Ascending aorta (tissue), 2 donors: ENCODE results near the gene VDR. TPM values are rescaled to one million over a fixed set of nuclear protein-coding genes. Genes with fewer than 3 reads are reported as not detected.
A peak's percentile ranks its signal among the peaks of the same experiment; 100 is the strongest.

Experiments
- DNase-seq, 2 donors: peaks; one replicate each; pipeline ENCODE4 v3.0.0-alpha.2; 2019; ENCODE audit warnings: low spot score in 2 of 2
- H3K27ac ChIP-seq, 2 donors: fragments of 200-600 bp; sonication (generic); one replicate each; pipeline ENCODE4 v1.5.1; 2016 to 2017; ENCODE audit warnings: mild to moderate bottlenecking in 1 of 2
- H3K27me3 ChIP-seq: fragments of 200-600 bp; sonication (generic); one replicate; pipeline ENCODE4 v1.5.1; 2017
- H3K36me3 ChIP-seq, 2 donors: fragments of 200-600 bp; sonication (generic); one replicate each; pipeline ENCODE4 v1.5.1; 2016
- H3K4me1 ChIP-seq, 2 donors: fragments of 200-600 bp; sonication (generic); one replicate each; pipeline ENCODE4 v1.5.1; 2016 to 2017; ENCODE audit warnings: mild to moderate bottlenecking in 1 of 2
- H3K4me3 ChIP-seq, 2 donors: fragments of 200-600 bp; sonication (generic); one replicate each; pipeline ENCODE4 v1.5.1; 2016 to 2017; ENCODE audit warnings: mild to moderate bottlenecking in 1 of 2
- H3K9me3 ChIP-seq, 2 donors: fragments of 200-600 bp; sonication (generic); one replicate each; pipeline ENCODE4 v1.5.1; 2016
- CTCF ChIP-seq, 3 experiments: fragments of 200-600 bp in 2 of 3; fragments of 450-650 bp in 1 of 3; sonication (generic) in 2 of 3; IDR thresholded peaks; one replicate each; pipeline ENCODE4 v1.5.1; 2016 to 2019; ENCODE audit warnings: antibody characterized with exemption in 3 of 3, mild to moderate bottlenecking in 1 of 3, moderate library complexity in 1 of 3
- intact Hi-C: fragments of 100-400 bp; cut with DNase I; formaldehyde crosslinking; loops from one replicate; pipeline ENCODE4 v1.15.1; 2023
- total RNA-seq: library from RNA; depleted of rRNA; stranded (reverse); fragments of >200 nt; gene quantifications from one replicate; pipeline ENCODE4 v1.1.0, GENCODE V29; 2016

Gene VDR
- total RNA-seq, 1 donor from 2014 or later: 13.1 TPM

DNA sequence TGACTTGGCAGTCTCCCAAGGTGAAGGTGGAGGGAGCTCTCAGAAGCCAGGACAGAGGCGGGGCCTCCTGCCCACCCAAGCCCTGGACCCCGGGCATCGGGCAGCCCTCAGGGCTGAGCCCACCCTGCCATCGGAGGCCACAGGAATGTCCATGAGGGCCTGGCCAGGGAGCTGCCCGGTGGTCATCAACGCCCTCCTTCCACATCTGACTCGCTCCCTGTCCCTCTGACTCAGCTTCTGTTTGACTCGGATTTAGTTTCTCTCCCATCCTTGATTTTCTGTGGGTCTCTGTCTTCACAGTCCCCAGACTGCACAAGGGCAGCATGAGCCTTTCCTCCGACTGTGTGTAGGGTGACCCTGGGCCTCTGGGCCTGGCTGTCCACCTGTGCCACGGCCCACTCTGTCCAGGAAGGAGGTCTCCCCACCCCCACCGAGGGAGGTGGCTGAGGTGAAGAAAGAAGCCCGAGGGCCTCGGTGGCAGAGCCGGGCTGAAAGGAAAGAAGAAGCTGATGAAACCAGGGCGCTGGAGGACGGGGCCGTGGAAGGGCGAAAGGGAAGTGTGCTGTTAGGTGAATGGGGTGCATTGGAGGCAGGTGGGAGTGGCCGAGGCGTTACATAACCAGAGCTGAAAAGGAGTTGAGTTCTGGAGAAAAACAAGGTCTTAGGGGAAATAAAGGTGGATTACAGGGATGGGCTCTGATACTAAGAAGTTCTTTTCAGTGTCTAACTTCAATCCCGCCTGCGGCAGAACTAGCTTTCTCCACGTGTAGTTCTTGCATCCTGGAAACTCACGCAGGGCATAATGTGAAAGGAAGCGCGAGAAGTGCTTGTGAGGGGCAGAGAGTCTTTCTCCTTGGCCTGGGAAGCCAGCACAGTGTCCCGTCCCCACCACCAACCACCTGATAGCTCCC is 41.9 kb upstream of the VDR start:
- Histone ChIP-seq H3K36me3 (no peaks in the 10 kb centered on the region), H3K9me3 (no peaks in the 10 kb centered on the region), H3K27me3 (no peaks in the 10 kb centered on the region), H3K27ac (no peak overlapping the region), H3K4me1 (peaks cover 0 to 4% of the 10 kb centered on the region in 2 donors), H3K4me3 (no peak overlapping the region)
- intact Hi-C loops: loop anchor here (5.0 kb wide), 2 partner anchors 74 to 229 kb away; no protein-coding TSS in a partner anchor
- peak in 1 of 2 donors; percentile 61 for DNase-seq
- TF ChIP-seq CTCF (IDR thresholded peaks at IDR 0.05): no peak

GRCh38 chr12:47945341-47945728 is 40.5 kb upstream of the VDR start:
- no peaks in the 10 kb centered on the region for H3K9me3 ChIP-seq
- H3K27ac ChIP-seq: no peak overlapping the region
- intact Hi-C loops: loop anchor here (5.0 kb wide), 2 partner anchors 73 to 228 kb away; no protein-coding TSS in a partner anchor
- no peak overlapping the region for H3K4me3 ChIP-seq
- H3K4me1 ChIP-seq: peaks cover 0 to 4% of the 10 kb centered on the region in 2 donors
- no peaks in the 10 kb centered on the region for H3K27me3 ChIP-seq
- no peak for DNase-seq
- H3K36me3 ChIP-seq: no peaks in the 10 kb centered on the region
- no peak for TF ChIP-seq CTCF (IDR thresholded peaks at IDR 0.05)

DNA sequence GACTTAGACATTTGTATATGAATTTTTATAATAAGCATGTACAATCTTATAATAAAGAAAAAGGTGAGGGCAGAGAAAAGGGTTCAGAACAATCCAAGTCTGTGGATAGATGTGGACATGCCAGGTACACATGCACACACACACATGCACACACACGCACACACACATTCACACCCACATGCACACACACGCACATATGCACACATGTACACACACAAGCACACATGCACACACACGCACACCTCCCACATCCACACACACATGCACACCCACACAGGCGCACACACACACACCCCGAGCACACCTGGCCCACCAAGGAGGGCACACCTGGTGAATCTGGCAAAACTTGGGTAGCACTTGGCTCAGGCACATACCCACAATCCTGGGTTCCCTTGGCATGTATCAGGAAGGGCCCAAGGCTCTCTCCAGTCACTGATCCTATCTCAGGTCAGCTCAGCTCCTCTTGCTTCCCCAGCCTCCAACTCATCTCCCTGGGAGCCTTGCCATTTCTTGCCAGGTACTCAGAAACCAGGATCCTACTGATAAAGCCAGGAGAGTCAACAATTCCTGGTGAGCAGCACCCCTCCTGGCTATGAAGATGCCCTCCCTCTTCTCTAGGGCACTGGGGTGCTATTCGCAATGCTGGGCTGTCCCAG is 40.0 kb upstream of the VDR start:
- Histone ChIP-seq H3K9me3 (no peaks in the 10 kb centered on the region), H3K4me1 (peaks cover 0 to 4% of the 10 kb centered on the region in 2 donors), H3K27ac (no peak overlapping the region), H3K27me3 (no peaks in the 10 kb centered on the region), H3K4me3 (no peak overlapping the region), H3K36me3 (no peaks in the 10 kb centered on the region)
- peak in 1 of 2 donors; percentile 58 for DNase-seq
- intact Hi-C loops: loop anchor here (5.0 kb wide), 2 partner anchors 73 to 228 kb away; no protein-coding TSS in a partner anchor
- TF ChIP-seq CTCF (IDR thresholded peaks at IDR 0.05): no peak

GRCh38 chr12:47943623-47944340 is 39.0 kb upstream of the VDR start:
- Histone ChIP-seq H3K4me3 (no peak overlapping the region), H3K4me1 (peaks cover 0 to 4% of the 10 kb centered on the region in 2 donors), H3K27ac (no peak overlapping the region), H3K27me3 (no peaks in the 10 kb centered on the region), H3K9me3 (no peaks in the 10 kb centered on the region), H3K36me3 (no peaks in the 10 kb centered on the region)
- peak in 1 of 2 donors; percentile 60 for DNase-seq
- no peak for TF ChIP-seq CTCF (IDR thresholded peaks at IDR 0.05)
- intact Hi-C loops: no loop called here

GRCh38 chr12:47942614-47943225 is 37.9 kb upstream of the VDR start:
- Histone ChIP-seq H3K27ac (no peak overlapping the region), H3K36me3 (no peaks in the 10 kb centered on the region), H3K4me1 (peaks cover 0 to 4% of the 10 kb centered on the region in 2 donors), H3K4me3 (no peak overlapping the region), H3K9me3 (no peaks in the 10 kb centered on the region), H3K27me3 (no peaks in the 10 kb centered on the region)
- peak in 1 of 2 donors; percentile 45 for DNase-seq
- intact Hi-C loops: no loop called here
- no peak for TF ChIP-seq CTCF (IDR thresholded peaks at IDR 0.05)
